Mesendoderm (in vitro differentiated cells): ENCODE data around the gene HPX.

ENCODE experiments used
- DNase-seq: peaks from one replicate; pipeline ENCODE4 v3.0.0; 2013
- H2AK5ac ChIP-seq: 2 replicates; pipeline ENCODE4 v1.6.1; 2013; ENCODE audit warnings: low read length, inconsistent platforms
- H2BK120ac ChIP-seq: 2 replicates; pipeline ENCODE4 v1.6.1; 2013; ENCODE audit warnings: low read depth, mild to moderate bottlenecking, low read length, moderate library complexity, mixed read lengths
- H2BK15ac ChIP-seq: replicated peaks from 2 replicates; pipeline ENCODE4 v1.6.1; 2013; ENCODE audit warnings: low read depth, mild to moderate bottlenecking, moderate library complexity
- H2BK5ac ChIP-seq: 2 replicates; pipeline ENCODE4 v1.6.1; 2013; ENCODE audit warnings: low read length, inconsistent platforms
- H3K18ac ChIP-seq: 2 replicates; pipeline ENCODE4 v1.6.1; 2013; ENCODE audit warnings: mild to moderate bottlenecking, low read length, mixed read lengths
- H3K23ac ChIP-seq: one replicate; pipeline ENCODE4 v1.6.1; 2013; ENCODE audit warnings: low read length
- H3K27ac ChIP-seq: 2 replicates; pipeline ENCODE4 v1.5.1; 2013; ENCODE audit warnings: low read depth, mild to moderate bottlenecking, inconsistent platforms, low read length, moderate library complexity
- H3K27me3 ChIP-seq: 2 replicates; pipeline ENCODE4 v1.6.1; 2013; ENCODE audit warnings: low read length, control low read depth, mild to moderate bottlenecking, inconsistent platforms; ENCODE audit not compliant: insufficient read depth, poor library complexity
- H3K36me3 ChIP-seq: 2 replicates; pipeline ENCODE4 v1.6.1; 2013; ENCODE audit warnings: low read length, inconsistent platforms; ENCODE audit not compliant: control insufficient read depth, insufficient read depth
- H3K4ac ChIP-seq: one replicate; pipeline ENCODE4 v1.6.1; 2013; ENCODE audit warnings: low read depth, mild to moderate bottlenecking, low read length, moderate library complexity
- H3K4me1 ChIP-seq: 2 replicates; pipeline ENCODE4 v1.6.1; 2013; ENCODE audit warnings: low read depth, low read length, inconsistent platforms; ENCODE audit not compliant: control insufficient read depth
- H3K4me2 ChIP-seq: 2 replicates; pipeline ENCODE4 v1.6.1; 2013; ENCODE audit warnings: low read length
- H3K4me3 ChIP-seq: 2 replicates; pipeline ENCODE4 v1.5.1; 2013; ENCODE audit warnings: mild to moderate bottlenecking, low read length
- H3K56ac ChIP-seq: one replicate; pipeline ENCODE4 v1.6.1; 2013; ENCODE audit warnings: low read length
- H3K79me1 ChIP-seq: 2 replicates; pipeline ENCODE4 v1.6.1; 2013; ENCODE audit warnings: low read length, inconsistent platforms
- H3K79me2 ChIP-seq: 2 replicates; pipeline ENCODE4 v1.6.1; 2013; ENCODE audit warnings: mild to moderate bottlenecking, low read length; ENCODE audit not compliant: control insufficient read depth, insufficient read depth
- H3K9ac ChIP-seq: 2 replicates; pipeline ENCODE4 v1.6.1; 2013; ENCODE audit warnings: low read length, inconsistent platforms
- H4K5ac ChIP-seq: one replicate; pipeline ENCODE4 v1.6.1; 2013; ENCODE audit warnings: low read length
- H4K8ac ChIP-seq: one replicate; pipeline ENCODE4 v1.6.1; 2013; ENCODE audit warnings: low read depth, mild to moderate bottlenecking, control low read depth, low read length, moderate library complexity
- WGBS: extraction: QIAGEN DNeasy Blood & Tissue Kit; methylation state at CpG from one replicate; pipeline ENCODE4 v1.1.7; 2013; ENCODE audit warnings: low lambda C conversion rate, missing lambda C conversion rate; ENCODE audit not compliant: insufficient coverage; ENCODE audit errors: extremely low coverage; 5-methylcytosine and 5-hydroxymethylcytosine counted together

HPX gene

GRCh38 chr11:6419009-6419631, 21.7 kb downstream of the HPX start, which contains the start of gene APBB1:
Gene APBB1, minus strand, starts transcription at chr11:6419094. Its CDS starts 7,747 bp downstream, at chr11:6411347.
- H3K4me2 ChIP-seq = peak within 1 kb of the TSS; percentile 76
- H2BK5ac ChIP-seq = no peak within 1 kb of the TSS
- no peaks in the 10 kb centered on the region for H3K79me1 ChIP-seq
- H3K23ac ChIP-seq = no peak within 1 kb of the TSS
- H4K5ac ChIP-seq = no peak within 1 kb of the TSS
- no peak within 1 kb of the TSS for H2AK5ac ChIP-seq
- H3K79me2 ChIP-seq = no peaks in the 10 kb centered on the region
- peak within 1 kb of the TSS; percentile 71 for H3K4me3 ChIP-seq
- peak within 1 kb of the TSS; percentile 8 for H2BK120ac ChIP-seq
- peak within 1 kb of the TSS; percentile 77 for H4K8ac ChIP-seq
- H3K56ac ChIP-seq = peak within 1 kb of the TSS; percentile 97
- peaks cover 4% of the 10 kb centered on the region for H3K27me3 ChIP-seq
- no peak within 1 kb of the TSS for H3K4ac ChIP-seq
- H3K36me3 ChIP-seq = no peaks in the 10 kb centered on the region
- peak within 1 kb of the TSS; percentile 90 for H3K9ac ChIP-seq
- no CpG with 5 or more reads among the region's 75 CpGs for WGBS
- H3K4me1 ChIP-seq = peaks cover 6% of the 10 kb centered on the region
- peak within 1 kb of the TSS; percentile 54 for H3K18ac ChIP-seq
- no peak within 1 kb of the TSS for H2BK15ac ChIP-seq
- peak; percentile 66 for DNase-seq
- H3K27ac ChIP-seq = no peak within 1 kb of the TSS

- H3K36me3 ChIP-seq = no peaks in the 10 kb centered on the region
- H3K23ac ChIP-seq = no peak overlapping the region
- peak overlapping the region; percentile 4 for H3K18ac ChIP-seq
- no peak overlapping the region for H4K8ac ChIP-seq
- H3K56ac ChIP-seq = peak overlapping the region; percentile 97
- peaks cover 6% of the 10 kb centered on the region for H3K4me1 ChIP-seq
- H3K9ac ChIP-seq = peak overlapping the region; percentile 90
- H4K5ac ChIP-seq = no peak overlapping the region
- peak; percentile 44 for DNase-seq
- no peak overlapping the region for H2BK120ac ChIP-seq
- H2AK5ac ChIP-seq = no peak overlapping the region
- H3K4me2 ChIP-seq = peak overlapping the region; percentile 71
- no peaks in the 10 kb centered on the region for H3K79me1 ChIP-seq
- H2BK15ac ChIP-seq = no peak overlapping the region
- no peak overlapping the region for H3K27ac ChIP-seq
- no peak overlapping the region for H2BK5ac ChIP-seq
- no CpG with 5 or more reads among the region's 38 CpGs for WGBS
- no peaks in the 10 kb centered on the region for H3K79me2 ChIP-seq
- peaks cover 4% of the 10 kb centered on the region for H3K27me3 ChIP-seq
- no peak overlapping the region for H3K4ac ChIP-seq
- H3K4me3 ChIP-seq = peak overlapping the region; percentile 71
These were observed 22.2 kb downstream of the HPX start for GRCh38 chr11:6418557-6419008.

- Histone ChIP-seq H3K18ac (no peak overlapping the region), H3K79me2 (no peaks in the 10 kb centered on the region), H2BK5ac (no peak overlapping the region), H4K5ac (no peak overlapping the region), H3K23ac (no peak overlapping the region), H3K56ac (peak overlapping the region; percentile 97), H3K4me1 (peaks cover 6% of the 10 kb centered on the region), H2AK5ac (no peak overlapping the region), H3K27ac (no peak overlapping the region), H3K4me3 (peak overlapping the region; percentile 7), H3K27me3 (peaks cover 4% of the 10 kb centered on the region), H3K9ac (peak overlapping the region; percentile 90), H2BK15ac (no peak overlapping the region), H4K8ac (no peak overlapping the region), H3K79me1 (no peaks in the 10 kb centered on the region), H2BK120ac (no peak overlapping the region), H3K4me2 (peak overlapping the region; percentile 71), H3K36me3 (no peaks in the 10 kb centered on the region), H3K4ac (no peak overlapping the region)
- DNase-seq = no peak
- no CpG with 5 or more reads among the region's 7 CpGs for WGBS
These were observed 22.8 kb downstream of the HPX start for GRCh38 chr11:6417907-6418556.

GRCh38 chr11:6415797-6416196, 25.0 kb downstream of the HPX start:
- Histone ChIP-seq H3K18ac (no peak overlapping the region), H2BK5ac (no peak overlapping the region), H2AK5ac (no peak overlapping the region), H3K4me2 (no peak overlapping the region), H3K4me1 (peaks cover 6% of the 10 kb centered on the region), H3K4ac (no peak overlapping the region), H3K9ac (no peak overlapping the region), H3K23ac (no peak overlapping the region), H3K79me2 (no peaks in the 10 kb centered on the region), H2BK120ac (no peak overlapping the region), H3K79me1 (no peaks in the 10 kb centered on the region), H2BK15ac (no peak overlapping the region), H4K5ac (no peak overlapping the region), H3K27ac (no peak overlapping the region), H3K36me3 (no peaks in the 10 kb centered on the region), H3K4me3 (no peak overlapping the region), H3K56ac (no peak overlapping the region), H3K27me3 (peaks cover 4% of the 10 kb centered on the region), H4K8ac (no peak overlapping the region)
- no CpG with 5 or more reads among the region's 6 CpGs for WGBS
- no peak for DNase-seq

- no peak overlapping the region for H3K18ac ChIP-seq
These were observed 25.9 kb downstream of the HPX start for GRCh38 chr11:6414874-6415328.

More at GRCh38 chr11:6414874-6415328, 25.9 kb downstream of the HPX start:
- Histone ChIP-seq H3K56ac (no peak overlapping the region), H3K79me1 (no peaks in the 10 kb centered on the region), H2AK5ac (no peak overlapping the region), H3K4me2 (no peak overlapping the region), H2BK15ac (no peak overlapping the region), H2BK5ac (no peak overlapping the region), H4K5ac (no peak overlapping the region), H3K36me3 (no peaks in the 10 kb centered on the region), H3K27ac (no peak overlapping the region), H3K4me3 (no peak overlapping the region), H3K27me3 (peaks cover 4% of the 10 kb centered on the region), H2BK120ac (no peak overlapping the region), H3K4me1 (peaks cover 6% of the 10 kb centered on the region), H3K23ac (no peak overlapping the region), H3K9ac (no peak overlapping the region), H3K79me2 (no peaks in the 10 kb centered on the region), H4K8ac (no peak overlapping the region), H3K4ac (no peak overlapping the region)
- no CpG with 5 or more reads among the region's 3 CpGs for WGBS
- no peak for DNase-seq
